Omental fat pad (tissue), 4 donors: ENCODE data around the gene NPPC. TPM values are rescaled to one million over a fixed set of nuclear protein-coding genes. Genes with fewer than 3 reads are reported as not detected.

ENCODE experiments used
- ATAC-seq: fragments of 150-250 bp; one replicate; pipeline ENCODE4 v1.9.1; 2016; ENCODE audit warnings: mild to moderate bottlenecking, moderate library complexity; ENCODE audit not compliant: low FRiP score
- DNase-seq: peaks from one replicate; pipeline ENCODE4 v3.0.0-alpha.2; 2019; ENCODE audit warnings: low spot score
- total RNA-seq, 4 donors: library from RNA; depleted of rRNA; stranded (reverse); fragments of >200 nt; gene quantifications; one replicate each; pipeline ENCODE4 v1.1.0, GENCODE V29; 2016
- TF ChIP-seq, protein P1 (sequence below), 3 donors: fragments of 450-650 bp; IDR thresholded peaks; one replicate each; pipeline ENCODE4 v1.5.1; 2016 to 2017; ENCODE audit warnings: antibody characterized with exemption in 3 of 3, mild to moderate bottlenecking in 3 of 3, moderate library complexity in 2 of 3

The NPPC gene
- total RNA-seq, 4 donors from 2014 or later: not detected

GRCh38 chr2:231920795-231921194 lies 5.4 kb downstream of the NPPC start:
- TF ChIP-seq, protein P1, sequence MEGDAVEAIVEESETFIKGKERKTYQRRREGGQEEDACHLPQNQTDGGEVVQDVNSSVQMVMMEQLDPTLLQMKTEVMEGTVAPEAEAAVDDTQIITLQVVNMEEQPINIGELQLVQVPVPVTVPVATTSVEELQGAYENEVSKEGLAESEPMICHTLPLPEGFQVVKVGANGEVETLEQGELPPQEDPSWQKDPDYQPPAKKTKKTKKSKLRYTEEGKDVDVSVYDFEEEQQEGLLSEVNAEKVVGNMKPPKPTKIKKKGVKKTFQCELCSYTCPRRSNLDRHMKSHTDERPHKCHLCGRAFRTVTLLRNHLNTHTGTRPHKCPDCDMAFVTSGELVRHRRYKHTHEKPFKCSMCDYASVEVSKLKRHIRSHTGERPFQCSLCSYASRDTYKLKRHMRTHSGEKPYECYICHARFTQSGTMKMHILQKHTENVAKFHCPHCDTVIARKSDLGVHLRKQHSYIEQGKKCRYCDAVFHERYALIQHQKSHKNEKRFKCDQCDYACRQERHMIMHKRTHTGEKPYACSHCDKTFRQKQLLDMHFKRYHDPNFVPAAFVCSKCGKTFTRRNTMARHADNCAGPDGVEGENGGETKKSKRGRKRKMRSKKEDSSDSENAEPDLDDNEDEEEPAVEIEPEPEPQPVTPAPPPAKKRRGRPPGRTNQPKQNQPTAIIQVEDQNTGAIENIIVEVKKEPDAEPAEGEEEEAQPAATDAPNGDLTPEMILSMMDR (IDR thresholded peaks at IDR 0.05): no peak
- no peak for DNase-seq
- no peak for ATAC-seq

DNA sequence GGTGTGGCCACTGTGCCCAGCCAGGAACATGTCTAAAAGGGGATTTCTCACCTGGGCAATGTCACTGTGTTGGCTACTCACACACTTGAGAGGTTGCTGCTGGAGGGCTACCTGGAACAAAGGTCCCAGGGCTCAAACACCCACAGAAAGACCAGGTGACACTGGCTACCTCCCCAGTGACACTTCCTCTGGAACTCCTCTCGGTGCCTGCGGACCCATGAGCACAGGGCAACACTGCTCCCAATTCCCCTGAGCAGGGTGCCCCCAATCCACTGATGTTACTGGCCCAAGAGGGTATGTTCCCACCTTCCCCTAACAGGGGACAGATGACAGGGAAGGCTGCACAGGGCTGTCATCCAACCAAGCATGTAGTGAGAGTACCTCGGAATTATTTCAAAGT lies 5.8 kb downstream of the NPPC start:
- ATAC-seq: no peak
- DNase-seq: no peak
- TF ChIP-seq, protein P1 (IDR thresholded peaks at IDR 0.05): no peak

- no peak for ATAC-seq
- DNase-seq: no peak
- TF ChIP-seq, protein P1 (IDR thresholded peaks at IDR 0.05): no peak
Measured at GRCh38 chr2:231919341-231920035, 6.7 kb downstream of the NPPC start.

GRCh38 chr2:231918501-231919330 lies 7.5 kb downstream of the NPPC start:
- ATAC-seq: no peak
- no peak for DNase-seq
- TF ChIP-seq, protein P1 (IDR thresholded peaks at IDR 0.05): no peak

DNA sequence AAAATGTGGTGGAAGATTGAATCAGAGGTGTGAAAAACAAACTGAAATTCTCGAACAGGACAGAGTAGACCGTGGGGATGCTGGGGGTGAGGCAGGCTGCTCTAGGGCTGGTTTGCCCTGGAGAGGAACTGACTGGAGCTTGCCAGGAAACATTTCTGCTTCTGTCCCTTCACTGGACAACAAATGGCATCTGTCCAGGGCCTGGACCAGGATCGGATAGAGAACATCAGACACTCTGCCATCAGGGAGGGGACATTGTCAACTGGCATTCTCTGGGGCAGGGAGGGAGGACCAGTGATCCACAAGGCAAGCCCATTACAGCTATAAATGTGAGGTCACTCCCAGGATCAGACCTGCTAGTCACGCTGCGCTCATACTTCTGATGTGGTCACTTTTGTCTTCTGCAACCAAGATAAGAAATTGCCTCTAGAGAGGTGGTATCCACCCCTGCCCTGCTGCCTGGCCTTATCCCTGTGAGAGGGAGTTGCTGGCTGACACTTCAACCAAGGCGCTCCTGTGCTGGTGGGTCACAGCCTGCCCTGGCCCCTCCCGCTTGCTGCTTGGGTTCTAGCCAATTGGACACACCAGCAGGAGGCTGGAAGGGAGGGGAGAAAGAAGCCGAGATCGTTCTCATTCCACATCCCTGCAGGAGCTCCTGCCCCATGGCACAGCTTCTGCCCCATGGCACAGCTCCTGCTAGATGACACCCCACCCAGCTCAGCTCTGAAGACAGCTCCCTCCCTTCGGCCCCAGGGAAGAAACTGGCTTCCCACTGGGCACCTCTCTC lies 8.7 kb downstream of the NPPC start:
- TF ChIP-seq, protein P1 (IDR thresholded peaks at IDR 0.05): no peak
- ATAC-seq: no peak
- no peak for DNase-seq

DNA sequence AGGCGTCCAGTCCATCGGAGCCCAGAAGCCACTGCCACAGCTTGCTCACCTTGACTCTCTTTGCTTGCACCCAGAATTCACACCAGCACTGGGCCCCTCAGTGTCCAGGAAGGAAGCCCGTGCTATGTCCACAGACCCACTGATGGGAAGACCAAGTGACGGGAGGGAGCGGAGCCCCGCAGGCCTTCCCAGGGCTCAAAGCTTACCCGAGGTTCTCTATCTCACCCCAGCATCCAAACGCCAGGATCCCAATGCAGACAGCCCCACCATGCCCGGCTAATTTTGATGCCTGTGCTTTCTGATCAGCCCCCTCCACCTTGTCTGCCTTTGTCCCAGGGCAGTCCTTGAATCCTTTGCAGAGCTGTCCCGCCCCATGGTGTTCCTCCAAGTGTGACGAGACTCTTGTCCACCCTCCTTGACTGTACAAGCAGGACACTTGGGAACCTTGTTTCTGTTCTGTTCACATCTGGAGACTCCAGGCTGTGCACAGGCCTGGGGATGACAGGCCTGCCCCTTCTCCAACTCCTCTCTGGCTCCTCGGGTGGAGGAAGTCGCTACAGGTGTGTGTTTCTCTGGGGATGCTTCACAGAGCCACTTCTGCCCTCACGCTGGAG lies 12.0 kb downstream of the NPPC start:
- TF ChIP-seq, protein P1 (IDR thresholded peaks at IDR 0.05): no peak
- DNase-seq: no peak
- no peak for ATAC-seq
